PC-3 (cell line): ENCODE results near the gene TASOR2. TPM values are rescaled to one million over a fixed set of nuclear protein-coding genes. Genes with fewer than 3 reads are reported as not detected.
A peak's percentile ranks its signal among the peaks of the same experiment; 100 is the strongest.

ENCODE experiments used
- ATAC-seq: fragments of 200-7000 bp; cut with Tn5 transposase; 2 replicates; pipeline ENCODE4 v1.9.1; 2020; ENCODE audit warnings: mild to moderate bottlenecking, moderate library complexity
- BruUV-seq: library from RNA; stranded (reverse); fragments of 400-500 nt; replicated peaks from 2 replicates; lab custom pipeline; 2021; lab: Mats Ljungman, UMichigan
- CTCF ChIA-PET: fragments of 300-600 bp; sonication (Branson Sonifier 250); formaldehyde crosslinking; loops from one replicate; lab custom pipeline; 2022; ENCODE audit warnings: antibody characterized with exemption; lab: Charles Lee
- POLR2A ChIA-PET: fragments of 300-600 bp; sonication (Branson Sonifier 250); formaldehyde crosslinking; loops from one replicate; lab custom pipeline; 2022; ENCODE audit warnings: antibody characterized with exemption; ENCODE audit not compliant: unreplicated experiment; lab: Charles Lee
- DNase-seq: peaks from one replicate; pipeline ENCODE4 v3.0.0-alpha.2; 2015
- H2AFZ ChIP-seq: fragments of 300-600 bp; sonication (generic); 2 replicates; pipeline ENCODE4 v1.6.0; 2016; ENCODE audit warnings: antibody characterized with exemption, low read length
- H3F3A ChIP-seq: fragments of 300-600 bp; sonication (generic); one replicate; pipeline ENCODE4 v1.6.0; 2017; ENCODE audit warnings: antibody characterized with exemption, low read length, control low read depth, mild to moderate bottlenecking; ENCODE audit not compliant: unreplicated experiment
- H3K27ac ChIP-seq: fragments of 300-600 bp; sonication (generic); 2 replicates; pipeline ENCODE4 v1.5.1; 2016; ENCODE audit warnings: mild to moderate bottlenecking, low read length
- H3K27me3 ChIP-seq: fragments of 300-600 bp; sonication (generic); 2 replicates; pipeline ENCODE4 v1.6.1; 2016; ENCODE audit warnings: low read length, mixed read lengths
- H3K36me3 ChIP-seq: fragments of 300-600 bp; sonication (generic); 2 replicates; pipeline ENCODE4 v1.6.1; 2016; ENCODE audit warnings: low read depth, mixed run types, low read length, mixed read lengths
- H3K4me1 ChIP-seq: fragments of 300-600 bp; sonication (generic); 2 replicates; pipeline ENCODE4 v1.5.1; 2016; ENCODE audit warnings: low read length; ENCODE audit not compliant: insufficient read depth
- H3K4me2 ChIP-seq: fragments of 300-600 bp; sonication (generic); 2 replicates; pipeline ENCODE4 v1.6.0; 2016; ENCODE audit warnings: low read length
- H3K4me3 ChIP-seq: fragments of 300-600 bp; sonication (generic); 2 replicates; pipeline ENCODE4 v1.5.1; 2016; ENCODE audit warnings: mild to moderate bottlenecking, low read length, mixed read lengths
- H3K79me2 ChIP-seq: fragments of 300-600 bp; sonication (generic); 2 replicates; pipeline ENCODE4 v1.6.1; 2017; ENCODE audit warnings: low read length, mixed read lengths
- H3K9ac ChIP-seq: fragments of 300-600 bp; sonication (generic); 2 replicates; pipeline ENCODE4 v1.6.0; 2016; ENCODE audit warnings: mild to moderate bottlenecking, low read length
- H3K9me2 ChIP-seq: fragments of 300-600 bp; sonication (generic); replicated peaks from 2 replicates; pipeline ENCODE4 v1.6.1; 2016; ENCODE audit warnings: mixed run types, low read length, mixed read lengths
- H3K9me3 ChIP-seq: fragments of 300-600 bp; sonication (generic); 2 replicates; pipeline ENCODE4 v1.6.1; 2016; ENCODE audit warnings: low read length, mixed read lengths
- H4K20me1 ChIP-seq: fragments of 300-600 bp; sonication (generic); 2 replicates; pipeline ENCODE4 v1.6.1; 2016; ENCODE audit warnings: low read length, mixed read lengths
- EZH2 ChIP-seq: fragments of 300-600 bp; sonication (generic); IDR thresholded peaks from one replicate; pipeline ENCODE4 v1.6.1; 2017; ENCODE audit warnings: antibody characterized with exemption, mild to moderate bottlenecking, low read length; ENCODE audit not compliant: unreplicated experiment
- EZH2phosphoT487 ChIP-seq: fragments of 300-600 bp; sonication (generic); IDR thresholded peaks from 2 replicates; pipeline ENCODE4 v1.6.1; 2018; ENCODE audit warnings: mild to moderate bottlenecking, antibody characterized with exemption, low read length, borderline replicate concordance
- intact Hi-C: fragments of 100-400 bp; cut with micrococcal nuclease; formaldehyde crosslinking; loops from 2 replicates; pipeline ENCODE4 v1.9.0; 2023
- total RNA-seq: library from RNA; depleted of rRNA; stranded (reverse); fragments of >200 nt; gene quantifications from 2 replicates; pipeline ENCODE4 v1.2.3, GENCODE V29; 2014
- TF ChIP-seq, protein P1 (sequence below): fragments of 300-600 bp; sonication (generic); conservative IDR thresholded peaks from 2 replicates; pipeline ENCODE4 v1.5.1; 2017; ENCODE audit warnings: antibody characterized with exemption, low read depth, mild to moderate bottlenecking, low read length

TASOR2 gene
- total RNA-seq, 1 experiment from 2014 or later: 47.3 TPM

DNA sequence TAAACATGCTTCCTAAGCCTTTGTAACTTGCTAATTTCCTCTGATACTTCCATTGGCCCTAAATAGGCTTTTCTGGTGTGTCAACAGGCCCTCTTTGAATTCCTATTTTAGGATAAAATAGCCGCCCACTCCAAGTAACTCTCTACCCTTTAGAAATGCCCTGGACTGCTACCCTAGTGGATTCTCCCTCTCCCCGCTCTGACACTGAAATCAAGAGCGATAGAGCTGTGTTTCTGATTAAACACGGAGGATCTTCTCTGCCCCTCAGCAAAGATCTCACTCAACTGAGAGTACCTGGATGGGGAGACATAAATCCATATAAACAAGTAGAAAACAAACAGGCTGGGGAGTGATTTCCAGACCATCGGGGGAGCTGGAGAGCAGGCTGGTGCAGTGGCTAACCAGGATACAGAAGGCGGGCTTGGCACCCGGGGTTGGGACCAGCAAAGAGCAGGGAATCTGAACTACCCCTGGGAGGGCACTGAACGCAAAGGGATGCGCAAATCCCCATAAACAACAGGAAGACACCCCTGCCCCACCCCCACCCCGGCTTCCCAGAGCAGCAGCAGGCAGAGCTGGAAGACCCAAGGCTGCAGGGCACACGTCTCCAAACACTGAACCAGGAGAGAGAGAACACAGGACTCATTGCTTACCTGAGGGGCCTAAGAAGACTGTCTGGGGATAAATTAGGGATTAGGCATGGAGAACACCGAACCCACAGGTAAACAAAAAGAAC lies 20.8 kb upstream of the TASOR2 start:
- H3K9me3 ChIP-seq: no peaks in the 10 kb centered on the region
- H3K27ac ChIP-seq: no peak overlapping the region
- ChIA-PET CTCF (no interaction called here), POLR2A (no interaction called here)
- intact Hi-C loops: no loop called here
- H3K9ac ChIP-seq: no peak overlapping the region
- H2AFZ ChIP-seq: no peak overlapping the region
- TF ChIP-seq EZH2: no peak
- TF ChIP-seq, protein P1, sequence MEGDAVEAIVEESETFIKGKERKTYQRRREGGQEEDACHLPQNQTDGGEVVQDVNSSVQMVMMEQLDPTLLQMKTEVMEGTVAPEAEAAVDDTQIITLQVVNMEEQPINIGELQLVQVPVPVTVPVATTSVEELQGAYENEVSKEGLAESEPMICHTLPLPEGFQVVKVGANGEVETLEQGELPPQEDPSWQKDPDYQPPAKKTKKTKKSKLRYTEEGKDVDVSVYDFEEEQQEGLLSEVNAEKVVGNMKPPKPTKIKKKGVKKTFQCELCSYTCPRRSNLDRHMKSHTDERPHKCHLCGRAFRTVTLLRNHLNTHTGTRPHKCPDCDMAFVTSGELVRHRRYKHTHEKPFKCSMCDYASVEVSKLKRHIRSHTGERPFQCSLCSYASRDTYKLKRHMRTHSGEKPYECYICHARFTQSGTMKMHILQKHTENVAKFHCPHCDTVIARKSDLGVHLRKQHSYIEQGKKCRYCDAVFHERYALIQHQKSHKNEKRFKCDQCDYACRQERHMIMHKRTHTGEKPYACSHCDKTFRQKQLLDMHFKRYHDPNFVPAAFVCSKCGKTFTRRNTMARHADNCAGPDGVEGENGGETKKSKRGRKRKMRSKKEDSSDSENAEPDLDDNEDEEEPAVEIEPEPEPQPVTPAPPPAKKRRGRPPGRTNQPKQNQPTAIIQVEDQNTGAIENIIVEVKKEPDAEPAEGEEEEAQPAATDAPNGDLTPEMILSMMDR: no peak
- no peak for TF ChIP-seq EZH2phosphoT487
- ATAC-seq (no peak), DNase-seq (no peak)
- H3K9me2 ChIP-seq: no peaks in the 10 kb centered on the region
- no peaks in the 10 kb centered on the region for H3K27me3 ChIP-seq
- H3K36me3 ChIP-seq: no peaks in the 10 kb centered on the region
- no peak overlapping the region for H3K4me3 ChIP-seq
- no peak overlapping the region for H3K4me2 ChIP-seq
- no TSS peak for BruUV-seq
- H4K20me1 ChIP-seq: no peaks in the 10 kb centered on the region
- H3K4me1 ChIP-seq: peaks cover 33% of the 10 kb centered on the region
- H3F3A ChIP-seq: no peaks in the 10 kb centered on the region
- peaks cover 12% of the 10 kb centered on the region for H3K79me2 ChIP-seq

- ATAC-seq (no peak), DNase-seq (no peak)
- Histone ChIP-seq H3K27ac (no peak overlapping the region), H4K20me1 (no peaks in the 10 kb centered on the region), H3K9me2 (no peaks in the 10 kb centered on the region), H3K9ac (peak overlapping the region; percentile 74), H3F3A (no peaks in the 10 kb centered on the region), H3K4me2 (peak overlapping the region; percentile 90), H3K4me1 (peaks cover 21% of the 10 kb centered on the region), H3K4me3 (peak overlapping the region; percentile 80), H3K9me3 (no peaks in the 10 kb centered on the region), H3K36me3 (no peaks in the 10 kb centered on the region), H3K79me2 (peaks cover 12% of the 10 kb centered on the region), H2AFZ (peak overlapping the region; percentile 64), H3K27me3 (no peaks in the 10 kb centered on the region)
- TF ChIP-seq EZH2phosphoT487 (no peak), EZH2 (no peak)
- TF ChIP-seq, protein P1: no peak
- intact Hi-C loops: no loop called here
- ChIA-PET CTCF (no interaction called here), POLR2A (no interaction called here)
- TSS peak; percentile 53 for BruUV-seq
These were observed 19.1 kb upstream of the TASOR2 start for GRCh38 chr10:5665373-5666007.
